NCI-H345 (cell line): ENCODE results near the gene CXCL3.

Experiments used
- DNase-seq: peaks from one replicate; lab custom pipeline; 2025; lab: John Stamatoyannopoulos, UW

CXCL3 gene

DNA sequence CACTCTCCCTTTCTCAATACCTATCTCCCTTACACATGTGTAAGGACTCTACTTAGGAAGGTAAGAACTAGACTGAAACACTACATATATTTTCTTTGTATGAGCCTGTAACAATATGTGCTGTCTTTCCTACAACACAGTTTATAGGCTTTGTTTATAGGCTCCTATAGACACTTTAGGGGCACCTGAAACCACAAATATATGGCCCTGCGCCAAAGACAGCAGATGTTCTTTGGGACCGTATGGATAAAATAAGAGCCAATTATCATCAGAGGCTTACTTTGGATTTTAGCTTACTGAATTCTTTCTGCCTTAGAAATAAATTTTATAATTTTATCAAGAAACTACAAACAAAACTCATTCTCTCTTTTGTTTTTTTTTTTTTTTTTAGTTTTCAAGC is 16.6 kb upstream of the CXCL3 start:
- DNase-seq = peak; percentile 65

DNA sequence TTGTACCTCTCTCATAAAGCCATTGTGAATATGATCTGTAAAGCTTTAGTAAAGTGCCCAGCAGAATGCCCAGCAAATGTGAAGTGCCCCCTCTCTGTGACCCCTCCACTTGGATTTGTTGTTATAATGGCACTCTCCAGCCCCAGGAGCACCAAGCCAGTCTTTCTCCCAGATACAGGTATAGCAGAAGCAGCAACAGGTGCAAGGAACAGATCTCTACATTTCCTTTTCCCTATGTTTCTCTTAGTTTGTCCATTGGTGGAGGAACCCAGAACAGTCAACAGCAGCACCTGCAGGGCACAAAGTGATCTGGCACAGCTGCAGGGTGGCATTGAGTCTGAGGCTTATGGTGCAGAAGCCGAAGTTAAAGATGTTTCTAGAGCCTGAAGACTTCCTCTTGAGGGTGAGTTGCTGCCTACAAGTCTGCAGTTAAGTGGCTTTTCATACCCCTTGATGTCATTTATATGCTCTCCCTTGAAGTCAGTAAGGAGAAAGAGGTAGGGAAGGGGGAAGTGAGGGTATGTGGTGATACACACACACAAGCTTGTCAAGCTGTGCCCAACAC is 16.1 kb upstream of the CXCL3 start:
- DNase-seq = peak; percentile 34

DNA sequence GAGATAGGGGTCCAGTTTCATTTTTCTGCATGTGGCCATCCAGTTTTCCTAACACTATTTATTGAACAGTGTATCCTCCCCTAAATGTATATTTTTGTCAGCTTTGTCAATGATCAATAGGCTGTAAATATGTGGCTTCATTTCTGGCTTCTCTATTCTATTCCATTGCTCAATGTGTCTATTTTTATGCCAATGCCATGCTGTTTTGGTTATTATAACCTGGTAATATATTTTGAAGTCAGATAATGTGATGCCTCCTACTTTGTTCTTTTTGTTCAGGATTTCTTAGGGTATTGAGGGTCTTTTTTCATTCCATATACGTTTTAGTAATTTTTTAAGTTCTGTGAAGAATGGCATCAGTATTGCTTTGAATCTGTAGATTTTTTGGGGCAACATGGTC is 8.7 kb upstream of the CXCL3 start:
- DNase-seq = no peak

DNA sequence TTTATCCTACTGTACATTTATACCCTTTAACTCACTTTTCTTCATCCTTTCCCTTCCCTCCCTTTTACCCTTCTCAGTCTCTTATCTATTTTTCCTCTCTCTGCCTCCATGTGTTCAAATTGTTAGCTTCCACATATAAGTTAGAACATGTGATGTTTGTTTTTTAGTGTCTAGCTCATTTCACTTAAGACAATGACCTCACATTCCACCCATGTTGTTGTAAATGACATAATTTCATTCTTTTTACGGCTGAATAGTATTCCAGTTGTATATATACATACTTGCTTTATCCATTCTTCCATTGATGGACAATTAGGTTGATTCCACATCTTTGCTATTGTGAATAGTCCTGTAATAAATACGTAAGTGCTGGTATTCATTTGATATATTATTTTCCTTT is 7.3 kb upstream of the CXCL3 start:
- DNase-seq = no peak

DNA sequence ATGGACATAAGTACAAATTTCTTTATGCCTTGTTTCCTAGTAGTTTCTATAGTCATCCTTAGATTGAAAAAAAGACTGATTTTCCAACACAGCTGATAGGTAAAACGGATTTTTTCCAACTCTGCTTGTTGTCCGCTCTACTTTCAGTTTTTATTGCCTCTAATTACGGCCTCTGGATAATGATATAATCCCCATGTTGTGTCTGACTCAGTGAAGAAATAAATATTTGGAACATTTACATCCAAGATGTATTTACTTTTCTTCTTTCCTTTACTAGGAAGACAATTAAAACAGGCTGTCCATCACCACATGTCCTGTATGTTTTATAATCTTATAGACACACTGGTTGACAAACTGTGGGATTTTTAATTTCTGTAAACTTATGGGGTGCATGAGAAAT is 6.8 kb upstream of the CXCL3 start:
- no peak for DNase-seq

DNA sequence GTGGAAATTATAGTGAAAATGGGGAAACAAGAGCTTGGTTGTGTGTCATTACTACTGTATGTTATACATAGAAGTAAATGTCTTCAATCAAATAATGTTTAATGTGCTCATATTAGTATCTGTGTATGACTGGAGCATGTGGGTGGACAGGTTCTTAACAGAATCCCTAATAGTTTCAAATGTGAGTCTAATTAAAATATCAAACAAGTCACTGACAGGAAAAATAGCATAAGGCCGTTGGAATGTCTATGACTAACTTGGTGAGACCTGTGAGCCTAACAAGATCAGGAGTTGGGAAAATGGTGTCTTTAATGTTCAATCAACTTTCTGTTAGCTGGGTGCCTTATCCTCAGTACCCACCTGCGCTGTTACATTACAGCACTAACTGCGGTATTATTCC is 6.2 kb upstream of the CXCL3 start:
- no peak for DNase-seq

DNA sequence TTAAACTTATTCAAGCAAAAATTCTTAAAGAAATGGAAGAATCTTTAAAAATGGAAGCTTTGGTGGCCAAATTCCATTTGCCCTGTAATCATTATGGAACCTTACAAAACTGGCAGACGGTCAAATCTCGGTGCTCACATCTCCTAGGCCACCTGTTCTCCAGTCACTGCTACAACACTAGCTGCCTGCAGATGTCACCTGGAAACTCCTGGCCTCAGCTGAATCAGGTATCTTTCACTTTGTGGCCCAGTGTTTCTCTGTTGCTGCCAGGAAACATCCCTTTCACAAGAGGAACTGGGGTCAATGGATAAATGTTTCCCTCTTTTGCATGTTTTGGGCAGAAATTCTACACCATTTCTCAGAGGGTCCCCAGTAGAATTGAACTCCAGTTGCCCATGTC is 4.2 kb upstream of the CXCL3 start:
- peak; percentile 5 for DNase-seq

DNA sequence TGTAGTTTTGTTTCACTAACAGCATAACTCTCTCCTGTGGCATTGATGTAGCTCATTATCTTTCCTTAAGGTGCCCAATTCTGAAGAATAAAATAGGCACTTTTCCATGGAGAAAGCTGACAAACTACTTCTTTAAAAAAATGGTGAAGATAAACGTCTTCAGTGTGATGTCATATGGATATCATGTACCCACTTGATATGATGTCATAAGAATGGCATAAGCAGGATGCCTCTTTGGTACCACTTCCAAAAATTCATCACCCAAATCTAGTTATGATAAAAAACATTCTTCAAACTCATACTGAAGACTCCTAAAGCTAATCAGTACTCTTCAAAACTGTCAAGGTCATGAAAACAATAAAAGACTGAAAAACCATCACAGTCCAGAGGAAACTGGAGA is 2.9 kb upstream of the CXCL3 start:
- no peak for DNase-seq

DNA sequence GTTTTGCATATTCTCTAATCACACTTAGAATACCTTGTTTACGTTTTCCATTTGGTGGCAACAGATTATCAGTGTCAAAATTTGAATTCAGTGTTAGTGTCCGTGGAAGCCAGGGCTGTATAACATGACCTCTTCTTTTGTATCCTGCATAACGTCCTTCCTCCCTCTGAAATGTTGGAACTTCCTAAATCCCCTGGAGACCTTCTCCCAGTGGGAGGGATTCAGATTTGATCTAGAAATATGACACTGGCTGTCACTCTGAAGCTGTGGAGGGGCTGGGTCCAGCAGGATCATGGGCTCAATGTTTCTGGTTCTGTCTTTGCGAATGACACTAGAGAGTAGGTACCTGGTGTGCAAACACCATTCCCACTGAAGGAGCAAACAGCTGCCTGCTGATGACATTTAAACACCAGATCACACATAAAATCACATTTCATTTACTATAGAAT is 850 bp upstream of the CXCL3 start:
- peak; percentile 12 for DNase-seq

DNA sequence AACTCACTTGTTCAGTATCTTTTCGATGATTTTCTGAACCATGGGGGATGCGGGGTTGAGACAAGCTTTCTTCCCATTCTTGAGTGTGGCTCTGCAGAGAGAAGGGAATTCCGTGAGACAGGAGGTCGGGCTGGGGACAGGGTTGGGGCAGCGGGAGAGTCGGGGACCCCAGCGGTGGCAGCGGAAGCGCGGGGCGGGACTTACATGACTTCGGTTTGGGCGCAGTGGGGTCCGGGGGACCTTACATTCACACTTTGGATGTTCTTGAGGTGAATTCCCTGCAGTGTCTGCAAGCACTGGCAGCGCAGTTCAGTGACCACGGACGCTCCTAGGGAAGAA is 434 bp downstream of the CXCL3 start:
- DNase-seq = no peak

DNA sequence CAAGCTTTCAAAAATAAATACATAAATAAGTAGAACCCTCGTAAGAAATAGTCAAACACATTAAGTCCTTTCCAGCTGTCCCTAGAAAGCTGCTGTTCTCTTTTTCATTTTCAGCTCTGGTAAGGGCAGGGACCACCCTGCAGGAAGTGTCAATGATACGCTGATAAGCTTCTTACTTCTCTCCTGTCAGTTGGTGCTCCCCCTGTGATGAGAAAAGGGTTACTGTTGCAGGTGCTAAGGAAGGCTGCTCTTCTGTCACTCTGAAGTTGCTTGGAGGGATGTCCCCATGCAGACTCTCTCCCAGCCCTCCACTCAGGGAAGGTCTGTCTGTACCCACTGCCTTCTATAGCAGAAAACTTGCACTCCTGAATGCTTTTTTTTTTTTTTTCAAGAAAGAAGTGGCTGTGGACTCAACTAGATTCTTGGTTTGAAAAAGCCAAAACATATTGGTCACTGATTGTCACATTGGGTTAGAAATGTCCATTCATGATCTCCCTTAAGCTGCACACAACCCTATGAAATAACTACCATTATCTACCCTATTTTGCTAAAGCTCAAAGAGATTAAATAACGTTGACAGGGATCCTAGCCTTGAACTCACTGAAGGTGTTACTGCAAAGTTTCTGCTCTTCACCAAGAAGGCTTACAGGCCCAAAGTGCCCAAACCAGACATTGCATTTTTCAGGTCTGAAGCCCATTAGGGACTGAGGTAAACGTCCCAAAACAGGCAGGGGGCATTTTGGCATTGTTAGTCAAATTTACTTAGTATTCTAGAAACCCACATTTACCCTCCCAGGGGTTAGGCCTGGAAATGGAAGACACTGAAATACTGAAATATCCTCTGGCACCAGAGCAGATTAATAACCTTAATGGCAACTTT is 1.2 kb downstream of the CXCL3 start:
- DNase-seq = no peak

DNA sequence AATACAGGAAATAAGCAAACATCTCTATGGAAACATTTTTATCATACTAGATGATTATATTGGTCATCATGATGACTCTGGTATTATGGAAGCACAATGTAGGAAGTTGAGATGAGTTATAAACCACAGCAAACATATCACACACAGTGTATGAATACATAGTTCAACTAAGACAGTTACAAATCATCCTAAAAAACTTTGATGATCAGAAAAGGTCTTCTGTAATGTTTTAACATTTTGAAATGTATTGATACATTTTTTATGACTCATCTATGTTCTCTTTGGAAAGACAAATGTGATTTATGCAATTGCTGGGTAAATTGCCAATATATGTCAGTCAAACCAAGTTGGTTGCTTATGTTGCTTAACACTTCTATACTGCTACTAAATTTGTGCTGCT is 4.8 kb downstream of the CXCL3 start:
- no peak for DNase-seq

DNA sequence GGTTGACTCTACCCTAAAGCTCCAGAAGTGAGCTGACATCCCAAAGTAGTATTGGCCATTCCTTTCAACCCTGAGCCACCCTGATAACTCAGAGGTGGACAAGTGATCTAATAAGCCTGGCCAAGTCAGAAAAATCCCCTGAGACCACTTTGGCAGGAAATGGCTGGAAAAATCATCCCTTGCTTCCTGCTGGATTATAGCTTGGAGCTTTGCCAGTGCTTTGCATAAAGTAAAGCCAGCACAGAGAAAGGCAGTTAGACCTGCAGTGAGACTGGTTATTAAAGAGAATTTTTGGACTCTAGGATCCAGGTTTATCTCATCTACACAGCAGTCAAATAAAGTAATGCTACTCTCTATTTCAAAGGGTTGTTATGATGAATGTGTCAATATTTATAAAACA is 6.4 kb downstream of the CXCL3 start:
- no peak for DNase-seq

DNA sequence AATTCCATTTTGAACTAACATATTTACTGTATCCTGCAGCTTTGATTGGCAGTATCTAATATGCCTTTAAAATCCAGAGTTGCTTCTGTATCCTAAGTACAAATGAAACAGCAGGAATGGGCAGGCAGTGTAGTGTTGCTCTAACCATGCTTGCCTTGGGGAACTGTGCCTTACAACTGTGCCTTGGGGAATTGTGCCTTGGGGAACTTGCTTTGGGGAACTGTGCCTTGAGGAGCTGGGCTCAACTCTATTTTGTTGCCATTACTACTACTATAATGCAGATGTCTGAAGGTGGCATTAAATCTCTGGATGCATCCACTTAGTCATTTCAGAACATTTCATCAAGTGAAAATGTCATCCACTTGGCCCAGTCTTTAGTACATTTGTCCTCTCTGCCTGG is 6.9 kb downstream of the CXCL3 start:
- DNase-seq = no peak

DNA sequence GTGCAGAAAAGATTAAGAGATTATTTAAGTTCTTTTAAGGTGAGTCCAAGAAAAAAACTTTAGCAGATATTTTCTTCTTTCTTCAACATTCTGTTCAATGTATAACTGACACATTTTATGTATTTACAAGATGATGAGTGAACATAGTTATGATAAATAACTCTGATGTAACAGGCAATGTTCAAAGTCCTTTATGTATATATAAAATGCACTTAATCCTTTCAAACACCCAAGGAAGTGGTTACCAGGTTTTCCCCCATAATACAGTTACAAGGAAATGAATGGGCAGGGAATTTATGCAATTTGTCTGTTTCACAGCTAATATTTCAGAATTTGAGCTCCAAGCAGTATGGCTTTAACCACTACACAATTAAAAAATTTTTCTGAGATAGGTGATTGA is 8.2 kb downstream of the CXCL3 start:
- DNase-seq = no peak

DNA sequence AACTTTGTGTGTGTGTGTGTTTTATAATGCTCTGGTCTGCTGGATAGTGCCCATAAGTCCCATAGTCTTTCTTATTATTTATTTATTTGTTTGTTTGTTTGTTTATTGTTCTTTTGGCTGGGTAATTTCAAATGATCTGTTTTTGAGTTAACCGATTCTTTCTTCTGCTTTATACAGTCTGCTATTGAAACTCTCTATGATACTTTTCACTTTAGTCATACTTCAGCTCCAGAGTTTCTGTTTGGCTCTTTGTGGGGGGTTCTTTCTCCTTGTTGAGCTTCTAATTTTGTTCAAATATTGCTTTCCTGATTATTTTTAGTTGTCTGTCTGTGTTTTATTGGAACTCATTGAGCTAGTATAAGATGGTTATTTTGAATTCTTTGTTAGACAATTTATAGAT is 10.0 kb downstream of the CXCL3 start:
- no peak for DNase-seq

DNA sequence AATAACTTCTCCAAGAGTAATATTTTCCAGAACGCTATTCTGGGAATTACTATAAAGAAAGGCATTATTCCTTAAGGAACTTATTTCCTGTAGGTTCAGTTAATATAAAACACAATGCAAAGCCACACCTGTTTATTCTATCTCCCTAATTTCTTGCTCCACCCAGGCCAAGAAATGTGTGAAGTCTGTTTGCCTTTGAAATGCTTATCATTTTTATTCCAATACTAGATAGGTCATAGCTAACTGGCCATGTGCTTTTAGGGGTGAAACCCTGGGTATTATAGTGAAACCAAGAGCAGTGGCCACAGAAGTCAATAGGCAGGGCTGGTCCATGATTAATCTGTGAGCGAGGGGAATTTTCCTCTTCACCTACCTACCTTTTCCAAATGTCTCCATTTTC is 14.8 kb downstream of the CXCL3 start:
- no peak for DNase-seq

DNA sequence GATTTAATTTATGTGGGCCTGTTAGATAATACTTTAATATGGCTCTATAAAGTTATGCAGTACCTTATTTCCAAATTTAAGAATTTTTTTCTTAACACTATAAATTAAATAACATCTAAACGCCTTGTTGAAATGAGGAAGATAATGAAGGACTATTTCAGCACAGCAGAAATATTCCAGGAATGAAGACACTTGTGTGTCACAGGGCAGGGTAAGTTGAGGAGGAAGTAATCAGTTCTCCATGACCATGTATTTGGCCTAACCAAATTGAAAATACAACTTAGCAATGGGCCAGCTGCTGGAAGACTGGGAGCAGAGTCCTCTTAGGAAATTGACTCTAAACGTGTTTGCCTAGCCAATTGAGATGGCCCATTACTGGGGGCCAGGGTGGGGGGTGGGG is 16.9 kb downstream of the CXCL3 start:
- DNase-seq = no peak

DNA sequence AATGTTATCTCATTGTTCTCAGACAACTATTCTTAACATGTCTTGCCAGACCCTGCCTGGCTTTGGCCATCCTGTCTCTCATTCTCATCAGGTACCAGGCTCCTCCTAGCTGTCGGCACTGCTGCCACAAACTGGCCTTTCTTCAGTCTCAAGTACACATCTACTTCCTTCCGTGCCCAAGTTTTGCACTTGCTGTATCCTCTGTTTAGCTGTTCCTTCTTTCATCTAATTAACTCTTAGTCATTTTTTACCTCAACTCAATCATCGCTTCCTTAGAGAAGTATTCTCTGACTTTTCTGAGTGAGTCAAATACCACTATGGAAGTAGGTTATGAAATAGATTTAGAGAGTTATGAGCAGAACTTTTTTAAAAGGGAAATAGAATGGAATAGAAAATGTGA is 19.7 kb downstream of the CXCL3 start:
- DNase-seq = no peak

DNA sequence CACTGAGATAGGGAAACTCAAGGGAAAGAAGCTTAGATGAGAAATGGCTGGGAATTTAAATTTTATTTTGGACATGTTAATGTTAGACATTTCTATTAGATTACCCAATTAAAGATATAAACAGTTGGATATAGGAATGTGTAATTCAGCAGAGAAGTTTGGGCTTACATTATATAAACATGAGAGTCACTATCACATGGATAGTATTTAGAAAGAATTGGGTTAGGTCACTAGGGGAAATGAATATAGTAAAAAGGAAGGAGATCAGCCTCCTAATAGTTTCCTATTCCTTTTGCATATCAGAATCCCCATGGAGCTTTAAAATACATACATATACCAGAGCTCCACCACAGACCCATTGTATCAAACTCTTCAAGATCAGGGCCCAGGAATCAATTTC is 20.4 kb downstream of the CXCL3 start:
- no peak for DNase-seq

DNA sequence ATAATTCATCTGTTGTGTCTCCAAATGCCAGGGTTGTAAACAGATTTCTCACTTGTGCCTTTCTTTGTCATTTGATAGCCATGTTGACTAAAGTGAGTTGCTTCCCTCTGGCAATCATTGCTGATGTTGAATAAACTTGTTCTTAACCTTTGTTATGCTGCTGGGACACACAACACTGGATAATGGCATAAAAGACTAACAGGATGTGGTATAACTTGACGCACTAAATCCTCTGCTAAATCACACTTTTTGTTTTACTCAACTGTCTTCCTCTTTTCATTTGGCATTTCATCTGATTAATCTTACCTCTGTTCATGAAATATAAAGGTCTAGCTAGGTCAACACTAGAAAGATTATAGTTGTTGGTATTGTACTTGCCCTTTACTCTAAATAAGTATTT is 22.4 kb downstream of the CXCL3 start:
- DNase-seq = no peak

DNA sequence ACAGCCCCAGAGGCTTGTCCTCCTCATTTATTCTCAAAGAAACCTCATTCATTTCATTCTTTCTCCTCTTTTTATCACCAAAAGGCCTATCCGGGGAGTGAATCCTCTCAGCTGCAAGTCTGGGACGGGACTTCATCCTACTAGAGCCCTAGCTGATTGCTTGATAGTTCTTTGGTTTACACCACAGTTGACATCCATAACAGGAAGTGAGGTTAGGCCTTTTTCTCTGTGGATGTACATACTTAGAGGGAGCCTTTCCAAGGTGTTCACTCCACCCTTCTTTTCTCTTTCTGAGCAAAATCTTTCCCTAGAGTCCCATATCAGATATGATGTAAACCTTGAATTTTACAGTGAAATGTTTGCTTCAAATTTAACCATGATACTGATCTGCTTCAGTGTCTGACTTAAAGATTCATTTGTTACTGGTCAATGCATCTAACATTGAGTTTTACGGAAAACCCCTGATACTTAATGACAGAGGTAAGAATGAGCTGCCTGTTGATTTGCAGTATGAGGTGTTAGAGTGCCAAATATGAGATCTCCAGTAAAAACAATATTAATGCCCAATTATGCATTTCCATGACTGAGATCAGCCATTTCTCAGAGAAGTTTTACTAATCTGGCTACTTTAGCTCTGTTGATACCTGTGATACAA is 23.2 kb downstream of the CXCL3 start:
- no peak for DNase-seq

DNA sequence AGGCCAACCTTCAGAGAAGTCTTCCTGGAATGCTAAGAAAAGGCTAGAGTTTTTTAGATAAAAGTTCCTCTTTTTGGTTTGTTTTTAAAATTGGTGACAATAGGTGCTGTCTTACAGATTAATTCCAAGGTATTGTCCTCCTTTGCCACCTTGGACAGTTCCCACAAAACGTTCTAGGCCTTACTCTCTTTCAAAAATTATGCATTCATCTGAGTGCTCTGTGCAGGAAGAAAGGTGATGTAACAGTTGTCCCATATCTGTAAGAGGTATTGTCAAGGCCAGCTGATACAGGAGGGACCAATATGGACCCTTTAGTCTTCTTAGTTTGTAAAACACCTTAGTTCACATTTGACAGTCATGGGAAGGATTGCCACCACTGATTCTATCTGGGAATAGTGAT is 24.2 kb downstream of the CXCL3 start:
- no peak for DNase-seq

DNA sequence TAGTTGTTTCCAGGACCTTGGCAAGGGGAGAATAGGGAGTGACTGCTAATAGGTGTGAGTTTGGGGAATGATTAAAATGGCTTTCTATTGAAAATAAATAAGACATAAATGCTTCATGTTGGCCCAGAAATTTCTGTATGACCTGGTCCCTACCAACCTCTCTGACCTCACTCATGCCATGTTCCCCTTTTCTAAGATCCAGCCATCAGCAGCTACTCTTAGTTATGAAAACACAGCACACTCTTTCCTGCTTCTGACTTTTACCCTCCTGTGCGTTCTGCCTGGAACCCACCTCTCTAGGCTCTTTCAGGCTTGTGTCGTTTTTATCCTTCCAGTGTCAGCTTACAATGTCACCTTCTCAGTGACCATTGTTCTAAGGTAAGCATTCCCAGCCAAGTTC is 25.2 kb downstream of the CXCL3 start:
- DNase-seq = no peak
